Sigmoid colon (tissue), 4 donors: ENCODE measurements around the gene COL25A1.

ENCODE experiments used
- POLR2A ChIP-seq, 2 donors: fragments of 450-650 bp; IDR thresholded peaks; one replicate each; pipeline ENCODE4 v1.6.1; 2016; ENCODE audit warnings: antibody characterized with exemption in 2 of 2, mild to moderate bottlenecking in 2 of 2, moderate library complexity in 2 of 2
- POLR2AphosphoS5 ChIP-seq, 4 donors: sonication (generic); formaldehyde crosslinking; IDR thresholded peaks; one replicate each; pipeline ENCODE4 v1.6.1; 2017; ENCODE audit warnings: antibody characterized with exemption in 4 of 4
- TF ChIP-seq, protein P1 (sequence below), 4 experiments: fragments of 450-650 bp in 3 of 4; fragments of 200-600 bp in 1 of 4; IDR thresholded peaks; one replicate each; pipeline ENCODE4 v1.5.1; 2016 to 2019; ENCODE audit warnings: antibody characterized with exemption in 4 of 4, mild to moderate bottlenecking in 3 of 4, moderate library complexity in 2 of 4

DNA sequence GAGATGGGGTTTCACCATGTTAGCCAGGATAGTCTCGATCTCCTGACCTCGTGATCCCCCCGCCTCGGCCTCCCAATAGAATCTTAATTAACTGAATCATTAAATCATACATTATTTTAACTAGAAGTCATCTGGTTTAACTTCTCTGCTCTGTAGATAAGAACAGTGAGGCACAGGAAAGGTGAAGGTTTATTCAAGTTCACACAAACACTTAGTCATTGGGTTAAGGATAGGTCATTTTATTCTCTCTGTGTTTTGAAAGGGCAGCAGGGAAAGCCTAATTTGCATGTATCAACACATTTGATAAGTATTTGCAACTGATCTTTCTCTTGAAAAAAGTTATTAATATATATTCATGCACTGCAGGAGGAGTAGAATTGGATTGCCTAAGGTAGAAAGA, 538.5 kb downstream of the COL25A1 start:
- TF ChIP-seq POLR2AphosphoS5 (IDR thresholded peaks at IDR 0.05) (no peak), POLR2A (IDR thresholded peaks at IDR 0.05) (no peak)
- TF ChIP-seq, protein P1, sequence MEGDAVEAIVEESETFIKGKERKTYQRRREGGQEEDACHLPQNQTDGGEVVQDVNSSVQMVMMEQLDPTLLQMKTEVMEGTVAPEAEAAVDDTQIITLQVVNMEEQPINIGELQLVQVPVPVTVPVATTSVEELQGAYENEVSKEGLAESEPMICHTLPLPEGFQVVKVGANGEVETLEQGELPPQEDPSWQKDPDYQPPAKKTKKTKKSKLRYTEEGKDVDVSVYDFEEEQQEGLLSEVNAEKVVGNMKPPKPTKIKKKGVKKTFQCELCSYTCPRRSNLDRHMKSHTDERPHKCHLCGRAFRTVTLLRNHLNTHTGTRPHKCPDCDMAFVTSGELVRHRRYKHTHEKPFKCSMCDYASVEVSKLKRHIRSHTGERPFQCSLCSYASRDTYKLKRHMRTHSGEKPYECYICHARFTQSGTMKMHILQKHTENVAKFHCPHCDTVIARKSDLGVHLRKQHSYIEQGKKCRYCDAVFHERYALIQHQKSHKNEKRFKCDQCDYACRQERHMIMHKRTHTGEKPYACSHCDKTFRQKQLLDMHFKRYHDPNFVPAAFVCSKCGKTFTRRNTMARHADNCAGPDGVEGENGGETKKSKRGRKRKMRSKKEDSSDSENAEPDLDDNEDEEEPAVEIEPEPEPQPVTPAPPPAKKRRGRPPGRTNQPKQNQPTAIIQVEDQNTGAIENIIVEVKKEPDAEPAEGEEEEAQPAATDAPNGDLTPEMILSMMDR (IDR thresholded peaks at IDR 0.05) = no peak
